Stimulated activated CD8-positive, alpha-beta memory T cell treated with anti-CD3 and anti-CD28 coated beads, Interleukin-7, amount 100 ng/mL, for 48 hours (primary cell): Measurements from ENCODE around the gene DNAJC4.

Experiments
- DNase-seq, 2 donors: peaks; one replicate each; pipeline ENCODE4 v3.0.0-alpha.2; 2020; ENCODE audit warnings: low read depth in 1 of 2; ENCODE audit errors: extremely low read depth in 1 of 2

DNAJC4 gene

DNA sequence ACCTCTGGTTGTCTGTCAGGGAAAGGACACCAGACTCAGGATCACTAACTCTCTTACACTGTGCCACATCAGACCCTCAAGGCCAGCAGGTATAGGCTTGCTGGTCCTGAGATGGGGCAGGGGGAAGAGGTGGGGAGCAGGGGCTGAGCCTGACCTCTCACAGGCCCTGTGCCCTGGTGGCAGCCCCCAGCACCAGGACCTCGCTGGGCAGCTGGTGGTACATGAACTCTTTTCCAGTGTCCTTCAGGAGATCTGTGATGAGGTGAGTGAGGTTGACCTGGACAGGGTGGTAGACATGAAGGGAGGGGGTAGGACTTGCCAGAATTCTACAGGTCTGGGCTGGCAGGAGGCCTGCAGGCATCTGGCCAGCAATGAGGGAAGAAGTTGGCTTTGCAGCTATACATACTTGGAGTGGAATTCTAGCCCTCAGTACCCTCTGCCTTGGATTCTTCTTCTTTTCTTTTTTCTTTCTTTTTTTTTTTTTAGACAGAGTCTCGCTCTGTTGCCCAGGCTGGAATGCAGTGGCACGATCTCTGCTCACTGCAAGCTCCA lies 2.9 kb upstream of the DNAJC4 start:
- DNase-seq = no peak

- no peak for DNase-seq
These were observed 1.1 kb upstream of the DNAJC4 start for GRCh38 chr11:64229090-64229743.

DNA sequence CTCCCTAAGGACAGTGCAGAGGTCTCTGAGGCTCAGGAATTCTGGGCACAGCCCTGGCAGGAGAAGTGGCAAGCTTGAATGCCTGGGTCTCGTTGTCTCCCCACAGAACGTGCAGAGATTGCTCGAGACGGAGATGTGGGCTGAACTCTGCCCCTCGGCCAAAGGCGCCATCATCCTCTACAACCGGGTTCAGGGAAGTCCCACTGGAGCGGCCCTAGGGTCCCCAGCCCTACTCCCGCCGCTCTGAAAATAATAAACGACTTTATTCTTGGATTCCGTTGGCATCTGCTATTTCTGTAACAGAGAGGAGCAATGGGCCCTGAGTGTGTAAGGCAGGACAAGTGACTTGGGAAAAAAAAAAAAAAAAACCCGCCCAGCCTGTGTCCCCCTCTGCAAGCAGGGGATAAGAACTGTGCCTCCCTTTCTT lies 591 bp upstream of the DNAJC4 start:
- no peak for DNase-seq

GRCh38 chr11:64230985-64231365 lies 627 bp downstream of the DNAJC4 start:
- no peak for DNase-seq

GRCh38 chr11:64231546-64231945 lies 1.2 kb downstream of the DNAJC4 start:
- DNase-seq = no peak

- DNase-seq = no peak
These were observed 2.0 kb downstream of the DNAJC4 start for GRCh38 chr11:64232182-64232966.

GRCh38 chr11:64232967-64233315 lies 2.6 kb downstream of the DNAJC4 start:
- DNase-seq = no peak

GRCh38 chr11:64233913-64234586 lies 3.7 kb downstream of the DNAJC4 start, which contains the start of gene VEGFB:
VEGFB (plus strand) TSS chr11:64234584; CDS start chr11:64234834, 250 bp downstream.
- no peak for DNase-seq

GRCh38 chr11:64234647-64235379 lies 4.5 kb downstream of the DNAJC4 start:
- DNase-seq = no peak

GRCh38 chr11:64235437-64236161 lies 5.3 kb downstream of the DNAJC4 start:
- DNase-seq = no peak

DNA sequence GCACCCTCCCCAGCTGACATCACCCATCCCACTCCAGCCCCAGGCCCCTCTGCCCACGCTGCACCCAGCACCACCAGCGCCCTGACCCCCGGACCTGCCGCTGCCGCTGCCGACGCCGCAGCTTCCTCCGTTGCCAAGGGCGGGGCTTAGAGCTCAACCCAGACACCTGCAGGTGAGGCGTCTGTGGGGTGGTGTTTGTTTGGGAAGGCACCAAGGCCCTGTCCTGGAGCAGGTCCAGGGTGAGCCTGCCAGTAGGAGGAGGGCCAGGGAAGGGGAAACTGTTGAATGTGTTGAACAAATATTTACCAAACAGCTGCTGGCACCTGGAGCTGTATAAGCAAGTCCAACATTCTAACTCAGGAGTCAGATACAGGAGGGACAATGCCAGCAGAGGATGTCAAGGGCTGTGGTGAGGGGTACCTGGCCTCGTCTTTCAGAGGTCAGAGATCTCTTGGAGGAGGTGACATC lies 7.2 kb downstream of the DNAJC4 start:
- DNase-seq = no peak

GRCh38 chr11:64238076-64238475 lies 7.7 kb downstream of the DNAJC4 start:
- no peak for DNase-seq

- no peak for DNase-seq
These were observed 8.7 kb downstream of the DNAJC4 start for GRCh38 chr11:64238999-64239398.

DNA sequence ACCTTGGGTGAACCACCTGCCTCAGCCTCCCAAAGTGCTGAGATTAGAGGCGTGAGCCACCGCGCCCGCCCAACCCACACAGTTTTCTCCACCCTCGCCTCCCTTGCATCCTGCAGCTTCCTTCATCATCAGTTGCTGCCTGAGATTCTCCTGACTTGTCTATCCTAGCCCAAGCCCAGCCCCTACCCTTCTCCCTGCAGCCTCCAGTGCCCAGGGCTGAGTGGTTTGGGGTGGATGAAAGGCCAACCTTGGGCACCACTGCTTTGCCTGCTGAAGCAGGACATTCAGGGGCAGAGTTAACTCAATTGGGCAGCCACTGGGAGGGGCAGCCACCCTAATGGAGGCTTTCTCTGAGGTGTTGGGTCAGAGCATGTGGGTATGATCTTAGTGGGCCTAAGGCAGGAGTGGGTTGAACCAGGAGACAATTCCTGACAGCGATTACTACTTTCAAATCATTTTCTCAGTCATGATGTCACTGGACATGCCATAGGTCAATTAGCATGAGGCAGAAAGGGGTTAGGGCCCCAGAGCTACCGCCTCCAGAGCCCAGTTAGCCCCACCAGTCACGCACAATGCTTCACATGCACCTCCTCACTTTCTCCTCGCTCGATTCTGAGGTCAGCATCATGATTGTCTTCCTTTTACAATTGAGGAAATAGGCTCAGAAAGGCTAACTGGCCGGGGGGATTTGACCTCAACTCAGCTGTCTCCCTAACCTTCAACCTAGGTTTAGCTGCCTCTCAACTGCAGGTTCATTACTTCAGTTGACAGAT lies 9.5 kb downstream of the DNAJC4 start:
- no peak for DNase-seq

GRCh38 chr11:64240435-64241240 lies 10.3 kb downstream of the DNAJC4 start, which contains the start of gene FKBP2:
FKBP2 (plus strand) TSS chr11:64241095; CDS start chr11:64242388, 1,293 bp downstream.
- DNase-seq = peak; percentile 94 to 98

GRCh38 chr11:64241241-64241490 lies 10.8 kb downstream of the DNAJC4 start:
- peak in 1 of 2 donors; percentile 99 for DNase-seq

DNA sequence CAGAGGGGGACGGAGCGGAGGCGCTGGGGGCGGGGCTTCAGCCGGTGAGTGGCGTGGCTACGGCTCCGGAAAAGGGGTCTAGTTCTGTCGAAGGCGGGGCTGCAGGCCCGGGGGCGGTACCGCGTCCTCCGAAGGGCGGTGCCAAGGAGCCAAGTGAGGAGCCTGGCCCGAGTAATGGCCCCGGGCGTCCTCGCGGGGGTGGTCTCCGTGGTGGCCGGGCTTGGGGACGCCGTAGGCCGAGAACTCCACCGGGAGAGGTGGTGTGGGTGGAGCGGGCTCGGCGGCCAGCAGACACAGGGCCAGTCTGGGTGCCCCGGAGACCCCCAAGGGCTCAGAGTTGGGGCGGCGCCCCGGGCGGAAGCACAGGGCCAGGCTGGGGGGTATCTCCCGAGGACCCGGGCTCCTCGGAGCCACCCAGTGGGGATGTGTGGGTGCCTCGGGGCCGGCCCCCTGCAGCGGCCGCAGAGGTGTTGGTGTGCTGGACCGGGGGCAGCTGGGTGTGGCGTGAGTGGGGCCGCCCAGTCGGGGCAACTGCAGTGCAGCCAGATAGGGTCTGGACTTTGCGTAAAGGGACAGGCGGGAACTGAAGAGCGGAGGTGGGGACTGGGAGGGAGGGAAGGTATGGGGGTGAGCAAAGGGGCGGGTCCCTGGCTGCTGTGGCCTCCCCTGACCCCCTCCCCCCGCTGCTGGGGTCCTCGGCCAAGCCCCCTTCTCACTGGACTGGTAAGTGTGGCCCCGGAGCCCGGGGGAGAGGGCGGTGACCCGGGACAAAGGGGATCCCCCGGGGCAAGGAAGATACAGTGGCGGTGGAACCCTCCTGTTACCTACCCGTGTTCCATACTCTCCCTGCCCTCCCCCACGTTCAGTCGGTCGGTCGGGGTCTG lies 11.4 kb downstream of the DNAJC4 start:
- DNase-seq = peak in 1 of 2 donors; percentile 99
